SJSA1 (cell line): ENCODE measurements around the gene TMEM191B. TPM values are rescaled to one million over a fixed set of nuclear protein-coding genes. Genes with fewer than 3 reads are reported as not detected.
"Not testable (repeated sequence)": the region's sequence is repeated elsewhere in the genome, so short reads cannot be mapped to it uniquely, and the experiment has no call there.

ENCODE experiments used
- DNase-seq, 2 experiments: peaks; one replicate each; pipeline ENCODE4 v3.0.0-alpha.2; 2015 to 2020; ENCODE audit warnings: low spot score in 2 of 2, low read depth in 1 of 2
- H3K27ac ChIP-seq: fragments of 250-450 bp; sonication (Bioruptor Pico); 2 replicates; pipeline ENCODE4 v1.5.1; 2020; ENCODE audit warnings: mild to moderate bottlenecking, moderate library complexity
- H3K27me3 ChIP-seq: fragments of 250-450 bp; sonication (Bioruptor Pico); replicated peaks from 2 replicates; pipeline ENCODE4 v1.5.1; 2020; ENCODE audit warnings: mild to moderate bottlenecking, moderate library complexity
- H3K36me3 ChIP-seq: fragments of 250-450 bp; sonication (Bioruptor Pico); 2 replicates; pipeline ENCODE4 v1.5.1; 2020; ENCODE audit warnings: mild to moderate bottlenecking
- H3K4me1 ChIP-seq: fragments of 250-450 bp; sonication (Bioruptor Pico); replicated peaks from 2 replicates; pipeline ENCODE4 v1.6.1; 2021; ENCODE audit warnings: mild to moderate bottlenecking
- H3K4me3 ChIP-seq: fragments of 250-450 bp; sonication (Bioruptor Pico); 2 replicates; pipeline ENCODE4 v1.5.1; 2020; ENCODE audit warnings: mild to moderate bottlenecking
- H3K9me3 ChIP-seq: fragments of 250-450 bp; sonication (Bioruptor Pico); replicated peaks from 2 replicates; pipeline ENCODE4 v1.5.1; 2020; ENCODE audit warnings: mild to moderate bottlenecking
- total RNA-seq: library from RNA; depleted of rRNA; stranded (reverse); fragments of >200 nt; shearing (Covaris generic); gene quantifications from 2 replicates; pipeline ENCODE4 v1.2.3, GENCODE V29; 2014; rRNA removed

TMEM191B gene
- total RNA-seq, 1 experiment from 2014 or later, result 1.1 TPM

DNA sequence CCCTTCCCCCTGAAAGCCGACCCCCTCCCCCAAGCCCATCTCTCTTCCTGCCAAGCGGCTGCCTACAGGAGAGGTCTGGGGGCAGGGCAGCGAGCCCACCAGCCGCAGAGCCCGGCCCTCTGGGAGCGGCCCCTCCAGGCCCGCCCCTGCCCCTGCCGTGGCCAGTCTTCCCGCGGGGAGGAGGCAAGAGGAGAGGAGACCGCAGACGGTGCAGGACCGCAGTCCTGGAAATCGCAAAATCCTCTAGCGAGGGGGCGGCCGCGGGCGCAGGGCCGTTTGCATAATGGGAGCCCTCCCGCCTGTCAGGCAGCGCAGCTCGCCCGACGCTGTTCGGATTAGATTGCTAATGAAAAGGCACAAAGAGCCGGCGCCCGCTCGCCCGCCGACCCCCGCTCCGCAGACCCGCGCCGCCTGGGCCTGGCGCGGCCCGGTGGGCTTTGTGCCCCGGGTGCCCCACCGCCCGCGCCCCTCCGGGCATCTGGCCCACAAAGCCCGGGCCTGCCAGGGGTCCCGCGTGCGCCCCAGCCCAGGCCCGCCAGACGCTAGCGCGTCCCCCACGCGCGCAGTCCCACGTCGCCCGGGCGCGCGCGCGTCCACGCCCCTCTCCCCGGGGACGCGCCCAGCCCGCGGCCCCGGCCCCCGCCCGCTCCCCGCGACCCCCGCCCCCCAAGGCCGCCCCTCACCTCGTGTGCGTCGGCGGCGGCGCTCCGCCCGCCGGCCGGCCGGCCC lies 49.7 kb downstream of the TMEM191B start:
- H3K9me3 ChIP-seq, H3K4me1 ChIP-seq, DNase-seq, H3K4me3 ChIP-seq, H3K36me3 ChIP-seq, H3K27me3 ChIP-seq, H3K27ac ChIP-seq: not testable (repeated sequence)

DNA sequence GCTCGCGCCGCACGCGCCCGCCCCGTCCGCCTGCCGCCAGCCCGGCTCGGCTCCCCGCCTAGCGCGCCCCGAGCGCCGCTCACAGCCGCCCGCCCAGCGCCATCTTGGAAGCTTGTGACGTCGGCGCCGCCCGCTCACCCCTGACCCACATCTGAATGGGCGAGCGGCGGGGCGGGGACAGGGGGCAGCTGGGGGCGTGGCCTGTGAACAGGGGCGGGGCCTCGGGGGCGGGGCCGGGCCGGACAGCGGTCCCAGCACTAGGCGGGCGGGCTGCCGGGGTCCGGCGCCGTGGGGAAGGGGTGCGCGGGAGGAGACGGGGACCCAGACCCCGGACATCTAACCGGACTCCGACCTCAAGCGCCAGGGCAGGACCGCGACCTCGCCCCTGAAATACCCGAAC lies 50.2 kb downstream of the TMEM191B start:
- not testable (repeated sequence) for DNase-seq, H3K9me3 ChIP-seq, H3K4me1 ChIP-seq, H3K27ac ChIP-seq, H3K27me3 ChIP-seq, H3K4me3 ChIP-seq, H3K36me3 ChIP-seq

Other genes starting within 250 kb of the TMEM191B start
- 0.26 TPM in 1 of 2 replicates, not detected in the other for gene GGTLC3, start 9.6 kb upstream of the TMEM191B start, total RNA-seq
- 1.8 and 2.3 TPM in 2 replicates for gene RIMBP3, start 84.1 kb downstream of the TMEM191B start, total RNA-seq